Measurements from ENCODE around the gene MYO15B.

Gene MYO15B

DNA sequence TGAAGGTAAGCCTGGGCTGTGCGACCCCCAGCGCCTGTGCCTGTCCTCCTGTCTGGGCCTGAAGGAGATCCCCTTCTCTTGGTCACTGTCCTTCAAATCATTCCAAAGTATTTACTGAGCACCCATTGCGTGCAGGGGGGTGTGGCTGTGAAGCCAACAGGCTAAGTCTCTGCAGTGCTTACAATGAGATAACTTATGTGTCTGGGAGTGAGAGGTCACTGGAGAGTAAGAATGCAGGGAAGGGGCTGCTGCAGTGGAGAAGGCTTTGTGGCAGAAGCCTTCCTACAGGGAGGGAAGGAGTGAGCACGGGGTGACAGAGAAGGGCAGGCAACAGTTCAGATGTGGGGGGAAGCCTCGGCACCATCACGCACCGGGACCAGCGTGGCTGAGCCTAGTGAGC lies 34.5 kb downstream of the MYO15B start:
- ChIA-PET CTCF (interaction anchor here (19.8 to 28.7 kb wide), 2 partner anchors 12 to 133 kb away, joined by 357 to 1427 read pairs; partner anchors contain the start of genes GALK1 and SMIM5), POLR2A (no interaction called here)
- DNase-seq (ENCODE audit: low read depth, low spot score), result no peak
- TF ChIP-seq, protein P1, sequence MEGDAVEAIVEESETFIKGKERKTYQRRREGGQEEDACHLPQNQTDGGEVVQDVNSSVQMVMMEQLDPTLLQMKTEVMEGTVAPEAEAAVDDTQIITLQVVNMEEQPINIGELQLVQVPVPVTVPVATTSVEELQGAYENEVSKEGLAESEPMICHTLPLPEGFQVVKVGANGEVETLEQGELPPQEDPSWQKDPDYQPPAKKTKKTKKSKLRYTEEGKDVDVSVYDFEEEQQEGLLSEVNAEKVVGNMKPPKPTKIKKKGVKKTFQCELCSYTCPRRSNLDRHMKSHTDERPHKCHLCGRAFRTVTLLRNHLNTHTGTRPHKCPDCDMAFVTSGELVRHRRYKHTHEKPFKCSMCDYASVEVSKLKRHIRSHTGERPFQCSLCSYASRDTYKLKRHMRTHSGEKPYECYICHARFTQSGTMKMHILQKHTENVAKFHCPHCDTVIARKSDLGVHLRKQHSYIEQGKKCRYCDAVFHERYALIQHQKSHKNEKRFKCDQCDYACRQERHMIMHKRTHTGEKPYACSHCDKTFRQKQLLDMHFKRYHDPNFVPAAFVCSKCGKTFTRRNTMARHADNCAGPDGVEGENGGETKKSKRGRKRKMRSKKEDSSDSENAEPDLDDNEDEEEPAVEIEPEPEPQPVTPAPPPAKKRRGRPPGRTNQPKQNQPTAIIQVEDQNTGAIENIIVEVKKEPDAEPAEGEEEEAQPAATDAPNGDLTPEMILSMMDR (IDR thresholded peaks at IDR 0.05; ENCODE audit: insufficient read depth, low read length, missing control alignments), result no peak
- H3K4me3 ChIP-seq (ENCODE audit: low read depth, low read length), result no peak overlapping the region

DNA sequence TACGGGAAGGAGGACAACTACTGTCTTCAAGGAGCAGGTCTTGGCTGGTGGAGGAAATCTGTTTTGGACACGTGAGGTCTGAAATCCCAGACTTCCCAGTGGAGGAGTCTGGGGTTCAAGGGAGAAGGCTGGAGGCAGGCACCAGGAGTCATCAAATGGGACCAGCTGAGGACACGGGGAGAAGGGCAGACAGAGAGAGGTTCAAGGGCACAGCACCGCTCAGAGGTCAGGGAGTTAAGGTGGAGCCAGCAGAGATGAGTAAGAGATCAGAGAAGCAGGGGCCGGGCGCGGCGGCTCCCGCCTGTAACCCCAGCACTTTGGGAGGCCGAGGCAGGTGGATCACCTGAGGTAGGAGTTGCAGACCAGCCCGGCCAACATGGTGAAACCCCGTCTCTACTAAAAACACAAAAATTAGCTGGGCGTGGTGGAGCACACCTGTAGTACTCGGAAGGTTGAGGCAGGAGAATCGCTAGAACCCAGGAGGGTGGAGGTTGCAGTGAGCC lies 35.2 kb downstream of the MYO15B start:
- CTCF ChIA-PET, result interaction anchor here (19.8 to 28.7 kb wide), 3 partner anchors 11 to 133 kb away, joined by 357 to 1427 read pairs (median 746); partner anchors contain the start of genes GALK1 and SMIM5
- no peak for DNase-seq (ENCODE audit: low read depth, low spot score)
- TF ChIP-seq, protein P1 (IDR thresholded peaks at IDR 0.05; ENCODE audit: insufficient read depth, low read length, missing control alignments), result no peak
- no peak overlapping the region for H3K4me3 ChIP-seq (ENCODE audit: low read depth, low read length)
- POLR2A ChIA-PET, result interaction anchor here (0.6 to 1.0 kb wide), 2 partner anchors 10 to 70 kb away, joined by 3 read pairs; partner anchors contain the start of gene SMIM5

DNA sequence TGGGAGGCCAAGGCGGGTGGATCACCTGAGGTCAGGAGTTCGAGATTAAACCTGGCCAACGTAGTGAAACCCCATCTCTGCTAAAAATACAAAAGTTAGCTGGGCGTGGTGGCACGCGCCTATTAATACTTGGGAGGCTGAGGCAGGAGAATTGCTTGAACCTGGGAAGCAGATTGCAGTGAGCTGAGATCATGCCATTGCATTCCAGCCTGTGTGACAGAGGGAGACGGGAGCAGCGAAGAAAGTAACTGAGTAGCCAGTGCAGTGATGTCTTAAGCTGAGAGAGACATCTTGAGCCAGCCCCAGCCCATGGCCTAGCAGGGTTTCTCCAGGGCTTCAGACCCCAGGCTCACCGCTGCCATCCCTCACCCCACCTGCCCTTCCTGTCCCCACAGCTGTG lies 35.8 kb downstream of the MYO15B start:
- ChIA-PET CTCF (interaction anchor here (2.2 to 28.7 kb wide), 4 partner anchors 10 to 194 kb away, joined by 5 to 1427 read pairs (median 552); partner anchors contain the start of genes GALK1 and SMIM5), POLR2A (interaction anchor here (1.0 kb wide), 1 partner anchor 9 kb away, joined by 3 read pairs; the partner anchor contains the start of gene SMIM5)
- no peak for DNase-seq (ENCODE audit: low read depth, low spot score)
- H3K4me3 ChIP-seq (ENCODE audit: low read depth, low read length), result no peak overlapping the region
- TF ChIP-seq, protein P1 (IDR thresholded peaks at IDR 0.05; ENCODE audit: insufficient read depth, low read length, missing control alignments), result no peak

DNA sequence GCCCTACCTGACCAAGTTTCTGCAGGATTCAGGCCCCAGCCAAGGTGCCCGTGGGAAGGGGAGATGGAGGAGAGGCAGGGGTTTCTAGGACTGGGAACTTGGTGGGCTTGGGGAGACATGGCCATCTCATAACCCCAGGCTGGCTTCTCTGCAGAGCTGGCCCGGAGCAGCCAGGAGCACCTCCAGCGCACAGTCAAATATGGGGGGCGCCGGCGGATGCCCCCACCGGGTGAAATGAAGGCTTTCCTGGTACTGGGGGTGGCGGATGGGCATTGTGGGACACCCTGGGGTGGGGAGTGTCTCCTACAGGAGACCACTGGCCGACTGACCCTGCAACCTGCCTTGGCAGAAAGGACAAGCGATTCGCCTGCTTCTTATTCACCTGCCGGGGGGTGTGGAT lies 36.4 kb downstream of the MYO15B start:
- TF ChIP-seq, protein P1 (IDR thresholded peaks at IDR 0.05; ENCODE audit: insufficient read depth, low read length, missing control alignments), result no peak
- no peak overlapping the region for H3K4me3 ChIP-seq (ENCODE audit: low read depth, low read length)
- DNase-seq (ENCODE audit: low read depth, low spot score), result no peak
- POLR2A ChIA-PET, result interaction anchor here (1.0 kb wide), 1 partner anchor 9 kb away, joined by 3 read pairs; the partner anchor contains the start of gene SMIM5
- CTCF ChIA-PET, result interaction anchor here (0.8 to 28.7 kb wide), 7 partner anchors 10 to 194 kb away, joined by 3 to 1427 read pairs (median 7); partner anchors contain the start of genes GALK1 and SMIM5

DNA sequence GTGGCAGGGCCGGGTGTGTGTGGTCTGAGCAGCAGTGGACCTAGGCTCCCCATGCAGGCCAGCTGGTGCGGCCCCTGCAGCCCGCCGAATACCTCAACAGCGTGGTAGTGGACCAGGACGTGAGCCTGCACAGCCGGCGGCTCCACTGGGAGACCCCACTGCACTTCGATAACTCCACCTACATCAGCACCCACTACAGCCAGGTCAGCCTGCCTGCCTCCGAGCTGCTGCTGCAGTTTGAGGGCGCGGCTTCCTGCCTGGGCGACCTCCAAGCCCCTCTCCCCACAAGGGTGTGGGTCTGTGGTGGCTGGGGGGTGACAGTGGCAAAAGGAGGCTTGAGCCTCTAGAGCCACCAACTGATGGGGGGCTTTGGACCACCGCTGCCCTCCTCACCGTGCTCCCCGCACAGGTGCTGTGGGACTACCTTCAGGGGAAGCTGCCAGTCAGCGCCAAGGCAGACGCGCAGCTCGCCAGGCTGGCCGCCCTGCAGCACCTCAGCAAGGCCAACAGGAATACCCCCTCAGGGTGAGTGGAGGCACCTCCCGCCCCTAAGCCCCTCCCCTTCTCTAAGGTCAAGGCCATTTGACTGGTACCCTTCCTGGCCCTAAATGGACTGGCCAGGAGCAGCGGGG lies 37.2 kb downstream of the MYO15B start:
- TF ChIP-seq, protein P1 (IDR thresholded peaks at IDR 0.05; ENCODE audit: insufficient read depth, low read length, missing control alignments), result no peak
- no peak for DNase-seq (ENCODE audit: low read depth, low spot score)
- no peak overlapping the region for H3K4me3 ChIP-seq (ENCODE audit: low read depth, low read length)
- CTCF ChIA-PET, result interaction anchor here (0.7 to 28.7 kb wide), 16 partner anchors 8 to 195 kb away, joined by 3 to 1427 read pairs (median 4); partner anchors contain the start of genes GALK1 and SMIM5
- POLR2A ChIA-PET, result interaction anchor here (1.1 kb wide), 1 partner anchor 8 kb away, joined by 4 read pairs; the partner anchor contains the start of gene SMIM5
